Umbilical cord (tissue), 2 donors: ENCODE results near the gene EFCAB12. TPM values are rescaled to one million over a fixed set of nuclear protein-coding genes. Genes with fewer than 3 reads are reported as not detected.

Source experiments
- DNase-seq: peaks from one replicate; pipeline ENCODE4 v3.0.0-alpha.2; 2015; ENCODE audit warnings: low spot score
- total RNA-seq: library from RNA; depleted of rRNA; stranded (reverse); fragments of >200 nt; gene quantifications from one replicate; pipeline ENCODE4 v1.2.3, GENCODE V29; 2014; ENCODE audit warnings: low replicate concordance; ENCODE audit not compliant: insufficient read depth

Gene EFCAB12
- total RNA-seq, 1 donor from 2014 or later: 1.4 TPM

DNA sequence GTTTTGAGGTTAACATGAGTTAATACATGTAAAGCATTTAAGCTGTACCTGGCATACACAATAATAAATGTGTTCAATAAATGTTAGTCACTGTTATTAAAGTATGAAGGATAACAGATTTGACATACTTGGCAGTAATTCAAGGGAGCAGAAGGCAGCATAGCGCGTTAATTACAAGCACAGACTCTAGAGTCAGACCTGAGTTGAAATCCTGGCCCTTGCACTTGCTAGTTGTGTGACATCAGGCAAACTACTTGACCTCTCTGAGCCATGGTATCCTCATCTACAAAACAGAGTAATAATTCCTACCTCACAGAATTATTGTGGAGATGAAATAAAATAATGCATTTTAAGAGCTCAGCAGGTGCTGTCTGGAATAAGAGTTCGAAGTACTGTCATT, 17.0 kb upstream of the EFCAB12 start:
- DNase-seq: no peak

DNA sequence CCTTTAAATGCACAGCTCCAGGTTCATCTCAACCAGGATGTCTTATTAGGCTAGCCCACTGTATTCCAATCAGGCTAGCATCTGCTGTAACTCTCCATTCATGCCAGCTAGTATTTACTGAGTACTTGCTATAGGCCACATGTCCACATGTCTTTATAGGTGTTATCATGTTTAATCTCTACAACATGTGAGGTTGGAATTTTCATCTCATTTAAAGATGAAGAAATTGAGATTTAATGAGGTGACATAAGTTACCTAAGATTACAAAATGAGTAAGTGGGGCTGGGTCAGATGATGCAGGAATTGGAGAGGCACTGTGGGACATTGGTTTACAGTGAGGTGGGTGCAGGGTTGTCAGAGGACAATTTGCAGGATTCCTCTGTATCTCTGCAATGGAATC, 14.5 kb upstream of the EFCAB12 start:
- no peak for DNase-seq

DNA sequence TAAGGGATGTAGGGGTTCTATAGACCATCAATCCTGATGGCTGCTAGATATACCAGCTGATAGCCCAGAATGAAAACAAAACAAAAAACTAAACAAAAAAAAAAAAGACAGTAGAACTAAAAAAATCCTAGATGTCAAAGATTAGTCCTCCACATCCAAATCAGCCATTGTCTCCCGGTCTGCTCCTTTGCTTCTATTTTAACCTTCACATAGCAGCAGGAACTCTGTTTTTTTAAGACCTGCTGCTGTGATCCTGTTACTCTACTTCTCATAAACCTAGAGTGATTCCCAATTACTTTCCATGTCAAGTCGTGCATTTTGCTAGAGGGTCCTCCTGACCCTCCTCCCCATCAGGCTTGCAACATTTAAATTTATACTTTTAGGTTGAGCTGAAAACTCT, 14.1 kb upstream of the EFCAB12 start:
- DNase-seq: no peak

DNA sequence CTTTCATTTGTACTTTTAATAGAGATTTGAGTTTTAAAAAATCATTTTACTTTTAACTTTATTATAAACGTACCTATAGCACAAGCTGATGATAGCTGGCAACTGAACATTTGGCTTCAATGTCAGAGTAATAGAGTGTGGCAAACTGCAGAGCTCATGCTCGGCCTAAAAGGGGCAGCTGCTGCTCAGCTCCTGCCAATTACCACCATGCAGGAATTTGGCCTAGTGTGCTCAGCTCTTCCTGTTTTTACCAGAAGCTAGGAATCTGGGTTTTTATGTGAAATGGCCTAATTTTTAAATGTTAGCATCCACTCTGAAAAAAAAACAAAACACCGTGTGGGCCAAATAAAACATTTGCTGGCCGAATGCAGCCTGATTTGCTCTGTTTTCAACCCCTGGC, 13.3 kb upstream of the EFCAB12 start:
- DNase-seq: peak; percentile 67

DNA sequence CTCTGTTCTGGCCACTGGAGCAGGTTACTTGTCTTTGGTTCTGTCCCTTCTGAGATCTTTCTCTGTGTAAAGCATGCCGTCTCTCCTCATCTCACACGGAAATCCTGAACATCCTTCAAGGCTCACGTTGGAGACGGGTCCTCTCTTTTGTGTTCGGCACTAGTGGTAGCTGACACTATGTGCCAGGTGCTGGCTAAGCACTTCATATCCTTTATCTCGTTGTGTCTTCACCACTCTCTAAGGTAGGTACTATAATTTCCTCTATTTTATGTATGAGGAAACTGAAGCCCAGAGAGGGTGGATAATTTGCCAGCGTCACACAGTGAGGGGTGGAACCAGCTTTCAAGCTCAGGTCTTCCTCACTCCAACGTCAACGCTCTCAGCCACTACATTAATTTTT, 12.8 kb upstream of the EFCAB12 start:
- no peak for DNase-seq

DNA sequence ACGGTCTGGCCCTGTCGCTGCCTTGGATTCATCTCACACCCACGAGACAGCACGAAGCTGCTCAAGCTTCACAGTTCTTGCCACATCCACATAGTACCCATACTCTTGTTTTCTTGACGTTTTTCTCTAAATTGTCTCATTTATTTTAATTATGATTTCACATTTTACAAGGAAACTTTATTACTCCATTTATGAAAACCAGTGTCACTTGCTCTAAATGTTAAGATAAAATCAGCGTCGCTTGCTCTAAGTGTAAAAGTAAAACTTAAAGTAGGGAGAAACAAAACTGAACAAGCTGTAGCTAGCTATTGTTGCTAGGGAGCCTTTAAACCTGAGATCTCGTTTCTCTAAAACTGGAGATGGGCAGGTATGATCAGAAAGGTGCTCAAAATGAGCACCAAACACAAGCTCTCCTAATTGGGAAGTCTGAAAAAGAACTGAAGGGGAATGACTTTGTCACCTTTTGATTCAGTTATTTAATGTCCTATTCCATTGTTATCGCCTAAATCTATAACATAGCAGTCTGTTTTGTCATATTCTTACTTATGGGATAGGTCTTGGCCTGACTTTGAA, 12.3 kb upstream of the EFCAB12 start:
- no peak for DNase-seq

DNA sequence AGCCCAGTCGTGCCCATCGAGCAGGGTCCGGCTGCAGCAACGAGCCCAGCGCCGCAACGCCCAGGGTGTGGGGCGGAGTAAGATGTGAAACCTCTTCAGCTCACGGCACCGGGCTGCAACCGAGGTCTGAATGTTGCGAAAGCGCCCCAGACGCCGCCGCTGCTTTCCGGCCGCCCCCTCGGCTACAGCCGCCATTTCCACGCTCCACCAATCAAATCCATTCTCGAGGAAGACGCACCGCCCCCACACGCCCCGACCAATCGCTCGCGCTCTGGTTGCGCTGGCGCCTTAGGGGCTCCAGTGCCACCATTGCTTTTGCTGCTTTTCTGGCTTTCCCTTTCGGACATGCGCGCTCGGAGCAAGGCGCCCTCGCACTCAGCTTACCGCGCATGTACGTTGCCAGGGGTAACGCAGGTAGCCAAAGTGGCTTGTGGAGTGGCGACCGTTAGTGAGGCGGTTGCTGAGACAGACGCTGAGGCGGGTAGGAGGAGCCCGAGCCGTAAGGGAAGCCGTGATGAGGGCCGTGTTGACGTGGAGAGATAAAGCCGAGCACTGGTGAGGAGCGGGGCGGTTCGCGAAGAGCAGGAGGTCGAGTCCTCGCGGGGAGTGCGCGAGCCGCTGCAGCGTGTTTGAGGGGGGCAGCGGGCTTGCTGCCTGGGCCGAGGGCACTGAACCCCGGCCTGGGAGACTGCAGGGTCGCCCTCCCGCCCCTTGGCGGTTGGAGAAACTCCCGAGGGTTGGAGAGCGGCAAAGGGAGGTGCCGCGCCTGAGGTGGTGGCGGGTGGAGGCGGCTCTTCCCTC, 11.6 kb upstream of the EFCAB12 start, which contains the start of the genes IFT122 and MBD4:
IFT122 (plus strand) TSS at position 408 of the 801 bp plus-strand sequence; CDS start at position 515, 107 bp downstream.
MBD4 (minus strand) TSS at position 132 of the 801 bp plus-strand sequence; CDS start at position 17, 115 bp downstream.
- peak; percentile 99 for DNase-seq

DNA sequence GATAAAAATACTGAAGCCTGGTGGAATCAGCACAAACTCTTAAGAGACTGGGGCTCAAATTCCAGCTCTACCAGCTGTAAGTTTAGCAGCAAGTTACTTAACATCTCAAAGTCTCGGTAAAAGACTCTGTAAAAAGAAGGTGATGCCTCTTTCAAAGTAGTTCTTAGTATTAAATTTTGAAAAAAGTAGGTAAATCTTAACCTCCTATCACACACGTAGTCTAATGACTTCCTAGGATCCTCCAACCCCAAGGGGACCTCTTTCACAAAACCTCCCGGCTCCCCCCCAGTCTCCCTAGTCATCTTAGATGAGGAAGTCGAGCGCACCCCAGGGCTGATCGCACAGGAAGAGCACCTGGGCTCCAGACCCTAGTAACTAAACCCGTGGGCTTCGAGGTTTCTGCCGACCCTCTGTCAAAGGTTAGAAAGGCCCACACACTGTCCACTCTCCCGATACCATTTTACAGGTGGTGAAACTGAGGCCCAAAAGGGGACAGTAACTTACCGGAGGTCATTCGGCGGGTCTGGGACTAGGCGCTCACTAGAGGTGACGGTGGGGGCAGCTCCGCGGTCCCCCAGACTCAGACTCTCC, 10.9 kb upstream of the EFCAB12 start:
- peak; percentile 50 for DNase-seq

DNA sequence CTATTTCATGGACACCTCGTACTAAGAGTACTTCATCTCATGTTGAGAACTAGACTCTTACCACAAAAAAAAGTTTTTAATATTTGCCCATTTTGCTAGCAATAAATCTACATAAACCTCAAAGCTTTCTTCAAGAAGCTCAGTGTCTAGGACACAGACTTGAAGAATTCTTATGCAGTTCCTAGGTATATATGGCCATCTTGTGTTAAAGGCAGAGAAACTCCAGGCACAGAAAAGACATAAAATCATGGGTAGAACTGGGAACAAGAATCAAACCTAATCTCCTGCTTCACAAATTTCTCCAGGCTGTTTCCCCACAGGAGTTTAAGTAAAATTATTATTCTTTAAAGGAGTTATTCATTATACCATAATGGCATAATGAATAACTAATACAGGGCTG, 6.9 kb upstream of the EFCAB12 start:
- no peak for DNase-seq

DNA sequence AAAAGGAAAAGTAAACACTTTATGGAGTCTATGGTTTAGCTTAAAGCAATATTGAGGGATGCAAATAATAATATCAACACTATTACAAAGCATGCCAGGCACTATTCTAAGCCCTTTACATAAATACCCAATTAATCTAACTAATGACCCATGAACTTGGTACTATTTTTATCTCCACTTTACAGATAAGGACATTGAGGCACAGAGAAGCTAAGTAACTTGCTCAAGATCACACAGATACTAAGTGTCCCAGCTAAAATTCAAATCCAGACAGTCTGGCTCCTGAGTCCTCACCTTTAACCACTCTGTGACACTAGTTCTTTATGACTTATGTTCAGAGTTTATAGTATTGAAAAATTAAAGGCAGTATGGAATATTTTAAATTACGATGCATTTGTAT, 5.7 kb upstream of the EFCAB12 start:
- no peak for DNase-seq

DNA sequence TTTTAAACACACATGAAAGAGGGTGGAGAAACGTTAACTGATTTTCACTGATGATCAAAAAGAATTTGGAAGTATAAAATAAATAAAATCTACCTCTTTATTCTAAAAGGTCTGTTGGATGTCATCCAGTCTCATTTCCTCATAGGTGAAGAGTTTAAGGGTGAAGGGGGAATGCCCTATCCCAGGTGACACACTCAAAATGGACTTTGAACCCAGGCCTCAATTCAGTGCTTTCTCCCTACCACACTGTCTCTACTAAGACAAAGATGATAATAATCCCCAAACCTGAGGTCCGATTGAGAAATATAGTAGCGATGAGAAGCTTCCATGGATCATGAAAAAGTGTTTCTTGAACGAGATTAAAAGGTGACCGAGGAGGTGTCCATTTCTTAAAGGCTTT, 5.1 kb upstream of the EFCAB12 start:
- DNase-seq: no peak

DNA sequence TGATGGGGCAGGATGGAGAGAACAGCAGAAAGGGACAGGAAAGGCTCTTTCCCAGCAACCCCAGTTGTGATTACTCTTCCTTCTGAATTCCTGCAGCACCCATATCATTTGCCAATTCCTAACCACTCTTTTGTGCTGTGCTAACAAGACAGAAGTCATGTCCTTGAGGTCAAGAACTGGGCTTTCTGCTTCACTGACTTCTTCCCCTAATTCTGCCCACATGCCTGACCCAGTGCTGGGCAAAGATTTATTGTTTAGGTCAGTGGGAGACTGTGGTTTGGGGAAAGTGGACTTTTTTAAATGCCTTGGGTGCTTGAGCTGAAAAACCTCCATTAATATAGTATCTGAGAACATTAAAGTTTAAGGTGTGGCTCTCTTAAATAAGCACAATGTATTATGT, 4.2 kb upstream of the EFCAB12 start:
- DNase-seq: no peak

DNA sequence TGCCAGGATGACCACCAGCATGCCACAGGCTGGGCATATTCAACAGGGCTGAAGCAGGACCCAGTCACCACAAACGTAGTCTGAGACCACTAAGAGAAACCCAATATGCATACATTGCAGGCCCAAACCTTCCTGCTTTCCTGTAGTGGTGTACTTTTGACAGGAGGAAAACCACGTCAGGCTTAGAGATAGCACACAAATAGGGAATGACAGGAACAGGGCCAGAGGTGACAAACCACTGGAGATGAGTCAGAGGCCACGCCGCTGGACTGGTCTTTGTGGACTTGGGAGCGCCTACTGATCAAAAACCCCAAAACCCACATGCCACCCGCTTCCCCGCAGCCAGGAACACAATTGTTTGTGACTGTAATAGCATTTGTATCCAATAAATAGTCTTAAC, 3.6 kb upstream of the EFCAB12 start:
- no peak for DNase-seq

DNA sequence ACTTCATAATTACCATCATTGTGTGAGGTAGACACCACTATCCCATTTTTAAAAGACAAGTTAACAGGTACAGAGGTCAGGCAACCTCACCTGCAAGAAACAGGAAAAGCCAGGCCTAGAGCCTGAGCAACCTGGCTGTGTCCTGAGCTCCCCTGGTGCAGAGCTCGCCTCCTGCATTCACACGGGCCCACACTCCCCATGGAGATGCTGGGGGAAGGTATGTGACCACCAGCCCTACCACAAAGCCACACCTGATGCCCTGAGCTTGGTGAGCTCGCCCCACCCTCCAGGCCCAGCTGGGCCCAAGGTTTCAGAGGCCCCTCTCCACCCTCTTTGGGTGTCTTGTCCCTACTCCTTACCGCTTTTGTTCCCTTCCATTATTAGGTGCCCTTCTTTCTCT, 1.2 kb upstream of the EFCAB12 start:
- DNase-seq: no peak

DNA sequence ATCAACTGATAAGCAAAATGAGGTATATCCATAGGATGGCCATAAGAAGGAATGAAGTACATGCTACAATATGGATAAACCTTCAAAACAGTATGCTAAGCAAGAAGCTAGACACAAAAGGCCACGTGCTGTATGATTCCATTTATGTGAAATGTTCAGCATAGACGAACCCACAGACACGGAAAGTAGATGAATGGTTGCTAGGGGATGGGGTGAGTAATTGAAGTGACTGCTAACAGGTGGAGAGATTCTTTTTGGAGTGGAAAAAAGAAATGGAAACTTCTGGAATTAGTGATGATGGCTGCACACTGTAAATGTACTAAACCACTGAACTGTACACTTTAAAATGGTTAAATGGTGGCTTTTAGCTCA, 630 bp upstream of the EFCAB12 start:
- no peak for DNase-seq

DNA sequence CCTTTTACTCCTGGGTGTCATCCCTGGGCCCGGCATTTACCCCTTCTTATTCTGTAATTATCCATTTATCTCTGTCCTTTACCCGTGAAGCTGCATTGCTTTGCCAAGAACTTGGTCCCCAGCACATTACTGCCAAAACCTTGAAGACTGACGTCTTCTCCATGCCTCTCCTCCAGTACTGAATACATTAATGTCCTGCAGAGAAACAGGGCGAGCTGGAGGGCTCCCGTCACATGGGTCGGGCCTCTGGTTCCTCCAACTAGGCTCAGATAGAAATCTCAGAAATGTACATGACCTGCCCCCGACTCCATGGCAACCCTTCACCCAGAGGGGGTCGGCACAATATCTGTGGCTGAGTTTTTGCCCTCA, 445 bp downstream of the EFCAB12 start:
- DNase-seq: no peak

DNA sequence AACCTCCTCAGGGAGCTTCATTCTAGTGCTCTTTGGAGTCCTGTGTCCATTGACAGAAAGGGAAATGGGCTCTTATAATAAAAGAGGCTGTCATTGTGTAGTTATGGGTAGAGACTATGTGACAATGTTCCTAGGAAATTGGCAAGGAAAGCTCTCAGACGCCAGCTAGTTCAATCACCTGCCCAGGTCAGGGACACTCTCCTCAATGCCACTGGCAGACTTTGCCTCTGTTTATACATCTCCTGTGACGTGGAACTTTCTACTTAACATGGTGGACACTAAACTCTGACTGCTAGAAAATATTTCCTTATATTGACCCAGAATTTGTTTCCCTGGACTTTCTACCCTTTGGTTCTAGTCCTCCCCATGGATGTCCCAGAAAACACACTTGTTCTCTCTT, 2.8 kb downstream of the EFCAB12 start:
- DNase-seq: no peak

DNA sequence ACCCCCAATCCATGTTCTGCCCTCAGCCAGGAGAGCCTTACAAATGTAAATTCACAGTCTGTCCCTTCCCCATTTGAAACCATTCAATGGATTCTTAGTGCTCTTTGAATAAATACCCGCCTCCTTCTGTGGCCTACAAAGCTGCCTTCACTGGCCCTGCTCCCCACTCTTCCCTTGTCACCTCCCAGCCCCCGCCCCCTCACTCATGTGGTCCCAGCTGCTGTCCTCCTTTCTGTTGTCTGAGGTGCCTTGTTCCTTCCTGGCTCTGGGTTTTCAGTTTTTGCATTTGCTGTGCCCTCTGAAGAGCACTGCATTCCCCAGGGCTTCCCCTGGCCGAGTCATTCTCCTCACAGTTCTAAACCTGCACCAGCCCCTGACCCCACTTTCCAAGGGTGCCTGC, 3.2 kb downstream of the EFCAB12 start:
- no peak for DNase-seq

DNA sequence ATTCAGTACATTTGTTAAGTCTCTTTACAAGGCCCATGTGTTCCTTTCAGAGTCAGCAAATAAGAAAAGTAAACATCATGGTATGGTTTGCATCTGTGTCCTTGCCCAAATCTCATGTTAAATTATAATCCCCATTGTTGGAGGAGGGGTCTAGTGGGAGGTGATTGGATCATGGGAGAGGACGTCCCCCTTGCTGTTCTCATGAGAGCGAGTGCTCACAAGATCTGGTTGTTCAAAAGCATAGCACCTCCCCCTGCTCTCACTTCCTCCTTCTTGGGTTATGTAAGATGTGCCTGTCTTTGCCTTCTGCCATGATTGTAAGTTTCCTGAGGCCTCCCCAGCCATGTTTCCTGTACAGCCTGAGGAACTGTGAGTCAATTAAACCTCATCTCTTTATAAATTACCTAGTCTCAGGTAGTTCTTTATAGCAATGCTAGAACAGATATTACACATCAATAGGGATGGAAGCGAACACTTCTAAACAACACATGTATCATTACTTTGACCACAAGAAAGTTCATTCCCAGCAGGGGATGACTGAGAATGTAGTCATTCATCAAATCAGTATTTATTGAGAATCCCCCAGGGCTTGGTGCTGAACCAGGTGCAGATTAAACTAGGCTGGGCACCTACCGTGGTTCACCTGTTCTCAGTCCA, 4.1 kb downstream of the EFCAB12 start:
- peak; percentile 16 for DNase-seq

DNA sequence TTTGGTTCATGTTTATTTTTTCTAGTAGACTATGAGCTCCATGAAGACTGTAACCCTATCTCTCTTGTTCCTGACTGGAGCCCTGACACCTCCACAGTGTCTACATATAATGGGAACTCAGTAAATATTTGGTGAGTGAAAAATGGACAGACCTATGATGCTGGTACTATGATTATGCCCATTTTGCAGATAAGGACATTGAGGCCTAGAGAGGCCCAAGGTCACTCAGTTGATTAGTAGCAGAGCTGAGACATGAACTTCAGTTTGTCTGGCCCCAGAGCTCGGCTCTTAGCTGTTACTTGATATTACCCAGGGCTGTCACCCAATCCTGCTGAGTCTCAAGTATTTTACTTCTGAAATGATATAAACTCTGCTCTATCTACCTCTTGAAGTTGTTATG, 5.5 kb downstream of the EFCAB12 start:
- DNase-seq: no peak

DNA sequence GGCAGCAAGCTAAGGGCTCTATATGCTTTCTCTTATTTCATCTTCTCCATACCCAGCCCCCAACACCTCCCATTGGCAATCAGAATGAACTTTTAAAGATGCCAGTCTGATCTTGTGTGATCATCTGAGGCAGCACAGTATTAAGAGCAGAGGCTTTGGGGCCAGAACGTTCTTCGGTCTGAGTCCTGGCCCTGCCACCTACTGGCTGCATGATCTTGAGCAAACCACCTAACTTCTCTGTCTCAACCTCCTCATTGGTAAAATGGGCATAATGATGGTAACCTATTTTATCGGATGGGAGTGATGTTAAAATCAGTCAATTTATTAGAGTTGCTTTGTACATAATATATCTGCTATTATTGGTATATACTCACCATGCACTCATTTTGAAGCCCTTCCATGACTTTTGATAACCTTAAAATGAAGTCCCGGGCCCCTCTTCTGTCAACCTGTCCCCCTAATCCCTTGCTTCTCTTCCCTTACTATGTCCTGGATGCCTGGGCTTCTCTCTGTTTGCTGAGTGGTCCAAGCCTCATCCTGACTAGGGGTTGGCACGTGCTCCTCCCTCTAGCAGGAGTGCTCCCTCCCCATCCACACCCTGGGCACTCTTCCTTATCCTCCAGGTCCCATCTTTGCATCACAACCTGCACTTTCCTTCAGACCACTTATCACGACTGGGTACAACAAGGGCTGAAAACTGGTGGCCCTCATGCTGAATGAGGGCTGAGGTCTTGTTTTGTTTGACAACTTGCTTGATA, 6.3 kb downstream of the EFCAB12 start:
- no peak for DNase-seq
